ENCODE measurements around the gene VEZT. TPM values are rescaled to one million over a fixed set of nuclear protein-coding genes. Genes with fewer than 3 reads are reported as not detected.

The VEZT gene
- polyA plus RNA-seq, 3 donors, result 14.6 to 20.6 (median 16.7) TPM

DNA sequence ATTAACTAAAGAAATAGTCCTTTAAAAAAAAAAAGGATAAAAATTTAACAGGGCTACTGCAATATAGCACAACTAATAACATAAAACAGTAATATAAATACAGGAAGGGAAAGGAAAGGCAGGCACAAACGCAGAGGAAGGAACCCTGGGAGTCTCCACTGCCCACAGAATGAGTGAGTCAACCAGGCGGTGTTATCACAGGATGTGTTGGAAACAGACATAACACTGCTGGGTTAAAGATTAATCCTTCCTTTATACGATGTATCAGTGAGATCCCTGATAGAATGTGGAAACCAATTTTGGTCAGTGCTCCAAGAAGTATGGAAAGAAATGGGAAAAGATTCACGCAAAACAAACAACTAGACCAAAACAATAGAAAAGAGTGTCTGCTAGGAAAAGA, 48.2 kb upstream of the VEZT start:
- no peak overlapping the region for H3K4me3 ChIP-seq (replicated peaks in 1 of 3; ENCODE audit: low read depth in 2 of 3, low read length in 3 of 3)
- TF ChIP-seq CTCF (IDR thresholded peaks at IDR 0.05), result no peak
- no peak overlapping the region for H2AFZ ChIP-seq (ENCODE audit: insufficient read depth, low read depth, low read length, poor library complexity, severe bottlenecking)
- H3K79me2 ChIP-seq (ENCODE audit: insufficient read depth, low read length), result no peaks in the 10 kb centered on the region
- peaks cover 21 to 43% of the 10 kb centered on the region in 2 donors for H3K36me3 ChIP-seq (replicated peaks in 1 of 2; ENCODE audit: control insufficient read depth in 1 of 2, insufficient read depth in 2 of 2, low read length in 2 of 2)
- H3K27me3 ChIP-seq (ENCODE audit: control insufficient read depth in 2 of 2, insufficient read depth in 2 of 2, low read length in 2 of 2), result no peaks in the 10 kb centered on the region
- Mint-ChIP-seq H3K27me3 (ENCODE audit: low read depth in 3 of 3) (peaks cover 0 to 3% (median 2%) of the 10 kb centered on the region in 3 donors), H3K4me3 (no peak overlapping the region), H3K9me3 (peaks cover 0 to 3% (median 0%) of the 10 kb centered on the region in 7 donors), H3K27ac (no peak overlapping the region), H3K36me3 (peaks cover 37 to 50% of the 10 kb centered on the region in 2 donors), H3K4me1 (peaks cover 14% of the 10 kb centered on the region)
- H3K4me1 ChIP-seq (ENCODE audit: control insufficient read depth in 1 of 2, insufficient read depth in 2 of 2, low read length in 2 of 2), result peaks cover 2 to 10% of the 10 kb centered on the region in 2 donors
- no peaks in the 10 kb centered on the region for H3K9me3 ChIP-seq (replicated peaks in 1 of 2; ENCODE audit: control insufficient read depth in 1 of 2, insufficient read depth in 1 of 2, low read length in 2 of 2)
- no peak overlapping the region for H3K27ac ChIP-seq (ENCODE audit: low read depth in 1 of 2, low read length in 2 of 2)
- WGBS (ENCODE audit: insufficient coverage), result 0% methylated on average over 1 of the region's 4 CpGs
- H3K4me2 ChIP-seq (replicated peaks; ENCODE audit: extremely low read depth, low read length, poor library complexity, severe bottlenecking), result no peak overlapping the region
- no peak overlapping the region for H3K9ac ChIP-seq (ENCODE audit: insufficient read depth, low read length, poor library complexity, severe bottlenecking)
- peaks cover 15% of the 10 kb centered on the region for H4K20me1 ChIP-seq (ENCODE audit: insufficient read depth, low read length)
- peak in 2 of 3 donors; percentile 12 to 42 for DNase-seq
- intact Hi-C loops (cut with micrococcal nuclease), result no loop called here

GRCh38 chr12:95173392-95174251, 44.0 kb upstream of the VEZT start:
- no peaks in the 10 kb centered on the region for H3K27me3 ChIP-seq (ENCODE audit: control insufficient read depth in 2 of 2, insufficient read depth in 2 of 2, low read length in 2 of 2)
- peaks cover 26% of the 10 kb centered on the region for H4K20me1 ChIP-seq (ENCODE audit: insufficient read depth, low read length)
- no peak overlapping the region for H2AFZ ChIP-seq (ENCODE audit: insufficient read depth, low read depth, low read length, poor library complexity, severe bottlenecking)
- H3K9ac ChIP-seq (ENCODE audit: insufficient read depth, low read length, poor library complexity, severe bottlenecking), result no peak overlapping the region
- Mint-ChIP-seq H3K27me3 (ENCODE audit: low read depth in 3 of 3) (peaks cover 0 to 2% (median 1%) of the 10 kb centered on the region in 3 donors), H3K36me3 (peaks cover 27 to 38% of the 10 kb centered on the region in 2 donors), H3K4me3 (no peak overlapping the region), H3K27ac (no peak overlapping the region), H3K4me1 (peaks cover 19% of the 10 kb centered on the region), H3K9me3 (no peaks in the 10 kb centered on the region)
- no peak for DNase-seq
- no peak for TF ChIP-seq CTCF (IDR thresholded peaks at IDR 0.05)
- intact Hi-C loops (cut with micrococcal nuclease), result no loop called here
- 100% methylated on average over 2 of the region's 8 CpGs for WGBS (ENCODE audit: insufficient coverage)
- no peak overlapping the region for H3K4me3 ChIP-seq (replicated peaks in 1 of 3; ENCODE audit: low read depth in 2 of 3, low read length in 3 of 3)
- no peak overlapping the region for H3K4me2 ChIP-seq (replicated peaks; ENCODE audit: extremely low read depth, low read length, poor library complexity, severe bottlenecking)
- H3K79me2 ChIP-seq (ENCODE audit: insufficient read depth, low read length), result no peaks in the 10 kb centered on the region
- H3K27ac ChIP-seq (ENCODE audit: low read depth in 1 of 2, low read length in 2 of 2), result no peak overlapping the region
- H3K9me3 ChIP-seq (replicated peaks in 1 of 2; ENCODE audit: control insufficient read depth in 1 of 2, insufficient read depth in 1 of 2, low read length in 2 of 2), result no peaks in the 10 kb centered on the region
- peaks cover 16 to 28% of the 10 kb centered on the region in 2 donors for H3K36me3 ChIP-seq (replicated peaks in 1 of 2; ENCODE audit: control insufficient read depth in 1 of 2, insufficient read depth in 2 of 2, low read length in 2 of 2)
- peaks cover 2 to 10% of the 10 kb centered on the region in 2 donors for H3K4me1 ChIP-seq (ENCODE audit: control insufficient read depth in 1 of 2, insufficient read depth in 2 of 2, low read length in 2 of 2)

Data from CD14-positive monocyte (primary cell).